ENCODE measurements around the gene TRIP12. TPM values are rescaled to one million over a fixed set of nuclear protein-coding genes. Genes with fewer than 3 reads are reported as not detected.
A peak's percentile ranks its signal among the peaks of the same experiment; 100 is the strongest.

Gene TRIP12
- total and polyA plus RNA-seq, 2 of the 13 experiments (the other 11 are each of a cell fraction or from before 2014, with no cell fraction given) = 72.1 to 153 TPM

DNA sequence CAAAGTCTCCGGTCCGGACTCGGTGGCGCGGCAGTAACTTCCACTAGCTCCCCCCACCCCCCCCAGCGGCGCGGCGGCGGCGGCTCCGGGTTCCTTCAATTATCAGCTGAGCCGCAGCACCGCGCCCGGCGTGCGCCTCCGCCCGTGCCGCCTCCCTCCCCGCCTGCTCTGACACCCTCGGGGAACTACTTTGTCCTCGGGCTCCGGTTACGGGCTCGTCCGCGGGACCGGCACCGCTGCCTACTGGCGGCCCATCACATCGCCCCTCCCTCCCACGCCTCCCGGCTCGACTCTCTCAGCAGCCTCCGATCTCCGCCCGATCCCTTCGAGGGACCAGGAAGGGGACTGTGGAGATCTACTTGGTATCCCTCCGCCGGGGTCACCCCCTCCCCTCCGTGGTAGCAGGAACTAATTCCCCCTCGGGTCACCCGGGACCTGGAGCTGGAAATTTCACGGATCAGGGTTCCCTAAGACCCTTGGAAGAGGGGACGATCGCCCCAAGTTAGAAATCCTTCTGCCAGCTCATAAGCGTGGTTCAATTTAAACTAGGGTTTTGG, at the start of gene TRIP12 (continued):
- TF ChIP-seq, protein P1, sequence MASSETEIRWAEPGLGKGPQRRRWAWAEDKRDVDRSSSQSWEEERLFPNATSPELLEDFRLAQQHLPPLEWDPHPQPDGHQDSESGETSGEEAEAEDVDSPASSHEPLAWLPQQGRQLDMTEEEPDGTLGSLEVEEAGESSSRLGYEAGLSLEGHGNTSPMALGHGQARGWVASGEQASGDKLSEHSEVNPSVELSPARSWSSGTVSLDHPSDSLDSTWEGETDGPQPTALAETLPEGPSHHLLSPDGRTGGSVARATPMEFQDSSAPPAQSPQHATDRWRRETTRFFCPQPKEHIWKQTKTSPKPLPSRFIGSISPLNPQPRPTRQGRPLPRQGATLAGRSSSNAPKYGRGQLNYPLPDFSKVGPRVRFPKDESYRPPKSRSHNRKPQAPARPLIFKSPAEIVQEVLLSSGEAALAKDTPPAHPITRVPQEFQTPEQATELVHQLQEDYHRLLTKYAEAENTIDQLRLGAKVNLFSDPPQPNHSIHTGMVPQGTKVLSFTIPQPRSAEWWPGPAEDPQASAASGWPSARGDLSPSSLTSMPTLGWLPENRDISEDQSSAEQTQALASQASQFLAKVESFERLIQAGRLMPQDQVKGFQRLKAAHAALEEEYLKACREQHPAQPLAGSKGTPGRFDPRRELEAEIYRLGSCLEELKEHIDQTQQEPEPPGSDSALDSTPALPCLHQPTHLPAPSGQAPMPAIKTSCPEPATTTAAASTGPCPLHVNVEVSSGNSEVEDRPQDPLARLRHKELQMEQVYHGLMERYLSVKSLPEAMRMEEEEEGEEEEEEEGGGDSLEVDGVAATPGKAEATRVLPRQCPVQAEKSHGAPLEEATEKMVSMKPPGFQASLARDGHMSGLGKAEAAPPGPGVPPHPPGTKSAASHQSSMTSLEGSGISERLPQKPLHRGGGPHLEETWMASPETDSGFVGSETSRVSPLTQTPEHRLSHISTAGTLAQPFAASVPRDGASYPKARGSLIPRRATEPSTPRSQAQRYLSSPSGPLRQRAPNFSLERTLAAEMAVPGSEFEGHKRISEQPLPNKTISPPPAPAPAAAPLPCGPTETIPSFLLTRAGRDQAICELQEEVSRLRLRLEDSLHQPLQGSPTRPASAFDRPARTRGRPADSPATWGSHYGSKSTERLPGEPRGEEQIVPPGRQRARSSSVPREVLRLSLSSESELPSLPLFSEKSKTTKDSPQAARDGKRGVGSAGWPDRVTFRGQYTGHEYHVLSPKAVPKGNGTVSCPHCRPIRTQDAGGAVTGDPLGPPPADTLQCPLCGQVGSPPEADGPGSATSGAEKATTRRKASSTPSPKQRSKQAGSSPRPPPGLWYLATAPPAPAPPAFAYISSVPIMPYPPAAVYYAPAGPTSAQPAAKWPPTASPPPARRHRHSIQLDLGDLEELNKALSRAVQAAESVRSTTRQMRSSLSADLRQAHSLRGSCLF (CRISPR knock-in tag; IDR thresholded peaks at IDR 0.05; ENCODE audit: borderline replicate concordance) = peak; percentile 64; the same call in 1 of the 2 replicates
- peak; percentile 69; the same call in 1 of the 2 replicates for TF ChIP-seq ZNF44 (CRISPR knock-in tag; IDR thresholded peaks at IDR 0.05)
- 0 out of 2 replicates have a peak, but pooled peaks have one; percentile 29 for TF ChIP-seq ZFP1 (CRISPR knock-in tag; IDR thresholded peaks at IDR 0.05)
- no peak; the same call in 1 of the 2 replicates for TF ChIP-seq SAFB2 (CRISPR knock-in tag; IDR thresholded peaks at IDR 0.05; ENCODE audit: borderline replicate concordance, low read depth)
- TF ChIP-seq DR1 (CRISPR knock-in tag; IDR thresholded peaks at IDR 0.05) = 0 out of 2 replicates have a peak, but pooled peaks have one; percentile 37
- peak; percentile 88; the same call in 1 of the 2 replicates for TF ChIP-seq DNMT1 (CRISPR knock-in tag; IDR thresholded peaks at IDR 0.05)
- TF ChIP-seq HMG20B (CRISPR knock-in tag; conservative IDR thresholded peaks at IDR 0.05) = peak; percentile 87
- peak; percentile 64 for TF ChIP-seq PITX1 (CRISPR knock-in tag; IDR thresholded peaks at IDR 0.05)
- TF ChIP-seq ZNF234 (CRISPR knock-in tag; conservative IDR thresholded peaks at IDR 0.05) = 0 out of 2 replicates have a peak, but pooled peaks have one; percentile 73
- TF ChIP-seq TOE1 (CRISPR knock-in tag; IDR thresholded peaks at IDR 0.05) = 0 out of 2 replicates have a peak, but pooled peaks have one; percentile 45
- peak; percentile 77; the same call in 1 of the 2 replicates for TF ChIP-seq KLF13 (CRISPR knock-in tag; IDR thresholded peaks at IDR 0.05)
- TF ChIP-seq ZKSCAN8 (CRISPR knock-in tag; IDR thresholded peaks at IDR 0.05; ENCODE audit: borderline replicate concordance) = peak; percentile 52; the same call in 1 of the 2 replicates
- peak; percentile 12; the same call in 1 of the 2 replicates for TF ChIP-seq SMYD3 (CRISPR knock-in tag; IDR thresholded peaks at IDR 0.05)
- 0 out of 2 replicates have a peak, but pooled peaks have one; percentile 38 for TF ChIP-seq E2F5 (CRISPR knock-in tag; conservative IDR thresholded peaks at IDR 0.05)
- no peak for TF ChIP-seq ZNF350 (CRISPR knock-in tag; IDR thresholded peaks at IDR 0.05; ENCODE audit: borderline replicate concordance, low read depth)
- peak; percentile 85; the same call in 1 of the 2 replicates for TF ChIP-seq BRD4 (CRISPR knock-in tag; IDR thresholded peaks at IDR 0.05)
- peak; percentile 38; the same call in 1 of the 2 replicates for TF ChIP-seq ZNF160 (CRISPR knock-in tag; IDR thresholded peaks at IDR 0.05)
- TF ChIP-seq POGZ (CRISPR knock-in tag; IDR thresholded peaks at IDR 0.05) = peak; percentile 93
- TF ChIP-seq NONO (IDR thresholded peaks at IDR 0.05) = no peak
- TF ChIP-seq NONO (CRISPR knock-in tag; conservative IDR thresholded peaks at IDR 0.05) = peak; percentile 57
- TF ChIP-seq CREM (IDR thresholded peaks at IDR 0.05) = peak; percentile 61; the same call in 1 of the 2 replicates
- TF ChIP-seq CREM (CRISPR knock-in tag; IDR thresholded peaks at IDR 0.05) = peak; percentile 48; the same call in 1 of the 2 replicates
- peak; percentile 76 for TF ChIP-seq SPEN (CRISPR knock-in tag; IDR thresholded peaks at IDR 0.05; ENCODE audit: low read depth)
- TF ChIP-seq FOSL2 (CRISPR knock-in tag; IDR thresholded peaks at IDR 0.05) = peak; percentile 66
- TF ChIP-seq ZNF431 (CRISPR knock-in tag; IDR thresholded peaks at IDR 0.05; ENCODE audit: borderline replicate concordance, low read depth) = peak; percentile 89
